H9 (cell line): ENCODE measurements around the gene RBM34. TPM values are rescaled to one million over a fixed set of nuclear protein-coding genes. Genes with fewer than 3 reads are reported as not detected.

ENCODE experiments used
- DNase-seq: peaks from one replicate; pipeline ENCODE4 v3.0.0-alpha.2; 2017
- H2AFZ ChIP-seq: one replicate; pipeline ENCODE4 v1.6.1; 2013; ENCODE audit warnings: mild to moderate bottlenecking, low read length, control low read depth, moderate library complexity
- H2AK5ac ChIP-seq: 2 replicates; pipeline ENCODE4 v1.6.1; 2013; ENCODE audit warnings: low read length, control low read depth, mixed read lengths; ENCODE audit not compliant: insufficient read length
- H2BK120ac ChIP-seq: one replicate; pipeline ENCODE4 v1.6.1; 2013; ENCODE audit warnings: low read depth, mild to moderate bottlenecking, low read length, control low read depth, inconsistent platforms; ENCODE audit not compliant: poor library complexity, severe bottlenecking
- H2BK12ac ChIP-seq: 2 replicates; pipeline ENCODE4 v1.6.1; 2013; ENCODE audit warnings: low read length, control low read depth, mixed read lengths, low read depth; ENCODE audit not compliant: insufficient read length
- H2BK15ac ChIP-seq: 2 replicates; pipeline ENCODE4 v1.6.1; 2013; ENCODE audit warnings: low read depth, low read length, control low read depth
- H2BK20ac ChIP-seq: one replicate; pipeline ENCODE4 v1.6.1; 2013; ENCODE audit warnings: low read depth, mild to moderate bottlenecking, low read length, control low read depth, inconsistent platforms; ENCODE audit not compliant: poor library complexity, severe bottlenecking
- H2BK5ac ChIP-seq: 2 replicates; pipeline ENCODE4 v1.6.1; 2013; ENCODE audit warnings: low read length, control low read depth, mixed read lengths; ENCODE audit not compliant: insufficient read length
- H3K14ac ChIP-seq: 2 replicates; pipeline ENCODE4 v1.6.1; 2013; ENCODE audit warnings: low read length, control low read depth; ENCODE audit not compliant: insufficient read depth
- H3K18ac ChIP-seq: 2 replicates; pipeline ENCODE4 v1.6.1; 2013; ENCODE audit warnings: low read depth, mild to moderate bottlenecking, mixed read lengths, low read length, control low read depth; ENCODE audit not compliant: insufficient read length
- H3K23ac ChIP-seq: 2 replicates; pipeline ENCODE4 v1.6.1; 2013; ENCODE audit warnings: low read length, control low read depth, mixed read lengths, low read depth; ENCODE audit not compliant: insufficient read length
- H3K23me2 ChIP-seq: 2 replicates; pipeline ENCODE4 v1.6.1; 2013; ENCODE audit warnings: low read depth, mild to moderate bottlenecking, mixed read lengths, low read length, control low read depth; ENCODE audit not compliant: insufficient read length, poor library complexity, severe bottlenecking
- H3K27ac ChIP-seq: 2 replicates; pipeline ENCODE4 v1.5.1; 2013; ENCODE audit warnings: low read length, control low read depth, mixed read lengths, low read depth; ENCODE audit not compliant: insufficient read length
- H3K27me3 ChIP-seq: 2 replicates; pipeline ENCODE4 v1.6.1; 2013; ENCODE audit warnings: low read length, control low read depth, inconsistent platforms; ENCODE audit not compliant: insufficient read depth
- H3K4ac ChIP-seq: 2 replicates; pipeline ENCODE4 v1.6.1; 2013; ENCODE audit warnings: low read depth, mild to moderate bottlenecking, control low read depth, inconsistent platforms, low read length, moderate library complexity
- H3K4me1 ChIP-seq: 2 replicates; pipeline ENCODE4 v1.6.1; 2013; ENCODE audit warnings: low read length, control low read depth, inconsistent platforms; ENCODE audit not compliant: insufficient read depth
- H3K4me2 ChIP-seq: 2 replicates; pipeline ENCODE4 v1.6.1; 2013; ENCODE audit warnings: low read length, control low read depth, mixed read lengths; ENCODE audit not compliant: insufficient read length, insufficient read depth
- H3K56ac ChIP-seq: 2 replicates; pipeline ENCODE4 v1.6.1; 2013; ENCODE audit warnings: low read depth, mild to moderate bottlenecking, mixed read lengths, low read length, control low read depth; ENCODE audit not compliant: insufficient read length
- H3K79me1 ChIP-seq: 2 replicates; pipeline ENCODE4 v1.6.1; 2013; ENCODE audit warnings: low read depth, mild to moderate bottlenecking, moderate library complexity, low read length, control low read depth, inconsistent platforms; ENCODE audit not compliant: insufficient read depth, poor library complexity, severe bottlenecking
- H3K79me2 ChIP-seq: 2 replicates; pipeline ENCODE4 v1.6.1; 2013; ENCODE audit warnings: low read length, control low read depth, inconsistent platforms; ENCODE audit not compliant: insufficient read depth
- H3K9ac ChIP-seq: 2 replicates; pipeline ENCODE4 v1.6.1; 2013; ENCODE audit warnings: low read length, control low read depth, mixed read lengths; ENCODE audit not compliant: insufficient read length; ENCODE audit errors: extremely low read depth
- H3K9me3 ChIP-seq: one replicate; pipeline ENCODE4 v1.6.1; 2013; ENCODE audit warnings: low read depth, low read length, inconsistent platforms; ENCODE audit not compliant: control insufficient read depth
- H3T11ph ChIP-seq: one replicate; pipeline ENCODE4 v1.6.1; 2013; ENCODE audit warnings: mild to moderate bottlenecking, low read length, control low read depth, inconsistent platforms
- H4K20me1 ChIP-seq: one replicate; pipeline ENCODE4 v1.6.1; 2013; ENCODE audit not compliant: control insufficient read depth, insufficient read length, insufficient read depth
- H4K5ac ChIP-seq: 2 replicates; pipeline ENCODE4 v1.6.1; 2013; ENCODE audit warnings: low read depth, mild to moderate bottlenecking, mixed read lengths, low read length, control low read depth; ENCODE audit not compliant: insufficient read length
- H4K8ac ChIP-seq: replicated peaks from 2 replicates; pipeline ENCODE4 v1.6.1; 2013; ENCODE audit warnings: low read length, control low read depth, mixed read lengths, low read depth; ENCODE audit not compliant: insufficient read length
- H4K91ac ChIP-seq: 2 replicates; pipeline ENCODE4 v1.6.1; 2013; ENCODE audit warnings: low read depth, mild to moderate bottlenecking, moderate library complexity, mixed read lengths, low read length, control low read depth; ENCODE audit not compliant: insufficient read length
- H3K27ac Mint-ChIP-seq, 3 experiments: 2 replicates in 2 of 3; 3 replicates in 1 of 3; pipeline ENCODE4 v1.8.0; 2020 to 2021; ENCODE audit warnings: mixed read lengths in 3 of 3, mild to moderate bottlenecking in 1 of 3, moderate library complexity in 1 of 3
- H3K27me3 Mint-ChIP-seq: 2 replicates; pipeline ENCODE4 v1.8.0; 2021; ENCODE audit warnings: low read depth, mild to moderate bottlenecking, moderate library complexity, mixed read lengths
- H3K36me3 Mint-ChIP-seq, 3 experiments: 2 replicates in 2 of 3; 3 replicates in 1 of 3; pipeline ENCODE4 v1.8.0; 2020 to 2021; ENCODE audit warnings: low read depth in 3 of 3, mixed read lengths in 3 of 3; ENCODE audit not compliant: insufficient read depth in 1 of 3
- H3K4me1 Mint-ChIP-seq, 2 experiments: 2 replicates each; pipeline ENCODE4 v1.8.0; 2020; ENCODE audit warnings: mixed read lengths in 2 of 2
- H3K4me3 Mint-ChIP-seq, 2 experiments: 2 replicates in 1 of 2; 3 replicates in 1 of 2; pipeline ENCODE4 v1.8.0; 2020 to 2021; ENCODE audit warnings: mild to moderate bottlenecking in 2 of 2, mixed read lengths in 2 of 2, moderate library complexity in 1 of 2
- H3K9me3 Mint-ChIP-seq, 2 experiments: 2 replicates in 1 of 2; 3 replicates in 1 of 2; pipeline ENCODE4 v1.8.0; 2020; ENCODE audit warnings: mild to moderate bottlenecking in 2 of 2, mixed read lengths in 2 of 2, moderate library complexity in 1 of 2
- WGBS: extraction: QIAGEN DNeasy Blood & Tissue Kit; methylation state at CpG from one replicate; pipeline ENCODE4 v1.1.7; 2013; ENCODE audit warnings: missing lambda C conversion rate, low lambda C conversion rate, mixed read lengths; ENCODE audit not compliant: insufficient read length; ENCODE audit errors: extremely low coverage; 5-methylcytosine and 5-hydroxymethylcytosine counted together
- total RNA-seq: library from RNA; stranded (reverse); gene quantifications from 2 replicates; pipeline ENCODE4 v1.2.1, GENCODE V29; 2021
- TF ChIP-seq, protein P1 (sequence below): fragments of 200-600 bp; sonication (generic); conservative IDR thresholded peaks from 3 replicates; pipeline ENCODE4 v1.8.0; 2021; ENCODE audit warnings: antibody characterized with exemption, mild to moderate bottlenecking

RBM34 gene
- total RNA-seq, 1 experiment from 2014 or later: 121 TPM

DNA sequence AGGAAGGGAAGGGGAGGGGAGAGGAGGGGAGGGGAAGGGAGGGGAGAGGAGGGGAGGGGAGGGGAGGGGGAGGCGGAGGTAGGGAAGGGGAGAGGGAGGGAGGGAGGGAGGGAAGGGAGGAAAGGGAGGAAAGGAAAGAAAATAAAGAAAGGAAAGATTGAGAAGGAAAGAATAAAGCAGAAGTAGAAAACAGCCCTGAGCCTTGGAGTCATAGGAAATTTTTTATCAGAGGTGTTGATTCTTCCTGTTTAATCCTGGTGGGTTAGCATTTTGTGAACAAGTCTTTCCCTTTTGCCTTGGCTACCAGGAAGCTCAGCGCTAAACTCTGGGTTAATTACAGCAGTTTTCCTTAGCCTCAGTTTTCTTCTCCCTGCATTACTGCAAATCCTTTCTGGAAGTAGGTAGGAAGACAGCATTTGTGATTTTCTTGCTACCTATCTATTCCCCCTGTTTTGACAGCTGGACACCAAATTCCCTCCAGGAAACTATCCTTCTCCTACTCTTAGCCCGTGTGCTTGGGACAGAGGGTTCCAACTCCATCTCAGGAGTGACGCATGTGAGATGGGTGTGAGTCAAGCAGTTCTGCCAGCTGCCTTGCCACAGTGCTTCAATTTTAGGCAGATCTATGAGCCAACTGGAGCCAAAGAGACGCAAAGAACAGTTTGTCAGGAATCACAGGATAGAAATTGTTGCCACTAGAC, 59.3 kb downstream of the RBM34 start:
- Histone ChIP-seq H3K9me3 (no peaks in the 10 kb centered on the region), H3K79me1 (no peaks in the 10 kb centered on the region), H4K5ac (no peak overlapping the region), H3K23ac (no peak overlapping the region), H3K79me2 (no peaks in the 10 kb centered on the region), H2BK20ac (no peak overlapping the region), H3K18ac (no peak overlapping the region), H4K20me1 (no peaks in the 10 kb centered on the region), H3K4ac (no peak overlapping the region), H2BK15ac (no peak overlapping the region), H3K27me3 (no peaks in the 10 kb centered on the region), H2BK12ac (no peak overlapping the region), H3K4me2 (no peak overlapping the region), H3K14ac (no peak overlapping the region), H3K9ac (no peak overlapping the region), H3T11ph (no peak overlapping the region), H4K8ac (no peak overlapping the region), H2AFZ (no peak overlapping the region), H4K91ac (no peak overlapping the region), H2BK120ac (no peak overlapping the region), H2AK5ac (no peak overlapping the region), H3K56ac (no peak overlapping the region), H3K27ac (no peak overlapping the region), H3K23me2 (no peaks in the 10 kb centered on the region), H3K4me1 (no peaks in the 10 kb centered on the region), H2BK5ac (no peak overlapping the region)
- Mint-ChIP-seq H3K27ac (no peak overlapping the region), H3K4me3 (no peak overlapping the region), H3K27me3 (peaks cover 7% of the 10 kb centered on the region), H3K9me3 (peaks cover 0 to 2% of the 10 kb centered on the region in 2 experiments; a peak in 1 of 5 replicates), H3K36me3 (peaks cover 0 to 3% (median 0%) of the 10 kb centered on the region in 3 experiments; a peak in 3 of 7 replicates), H3K4me1 (peaks cover 23 to 26% of the 10 kb centered on the region in 2 experiments)
- WGBS: no CpG with 5 or more reads among the region's 5 CpGs
- TF ChIP-seq, protein P1, sequence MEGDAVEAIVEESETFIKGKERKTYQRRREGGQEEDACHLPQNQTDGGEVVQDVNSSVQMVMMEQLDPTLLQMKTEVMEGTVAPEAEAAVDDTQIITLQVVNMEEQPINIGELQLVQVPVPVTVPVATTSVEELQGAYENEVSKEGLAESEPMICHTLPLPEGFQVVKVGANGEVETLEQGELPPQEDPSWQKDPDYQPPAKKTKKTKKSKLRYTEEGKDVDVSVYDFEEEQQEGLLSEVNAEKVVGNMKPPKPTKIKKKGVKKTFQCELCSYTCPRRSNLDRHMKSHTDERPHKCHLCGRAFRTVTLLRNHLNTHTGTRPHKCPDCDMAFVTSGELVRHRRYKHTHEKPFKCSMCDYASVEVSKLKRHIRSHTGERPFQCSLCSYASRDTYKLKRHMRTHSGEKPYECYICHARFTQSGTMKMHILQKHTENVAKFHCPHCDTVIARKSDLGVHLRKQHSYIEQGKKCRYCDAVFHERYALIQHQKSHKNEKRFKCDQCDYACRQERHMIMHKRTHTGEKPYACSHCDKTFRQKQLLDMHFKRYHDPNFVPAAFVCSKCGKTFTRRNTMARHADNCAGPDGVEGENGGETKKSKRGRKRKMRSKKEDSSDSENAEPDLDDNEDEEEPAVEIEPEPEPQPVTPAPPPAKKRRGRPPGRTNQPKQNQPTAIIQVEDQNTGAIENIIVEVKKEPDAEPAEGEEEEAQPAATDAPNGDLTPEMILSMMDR: no peak
- no peak for DNase-seq
